ENCODE measurements around the gene OTOS. TPM values are rescaled to one million over a fixed set of nuclear protein-coding genes. Genes with fewer than 3 reads are reported as not detected.

The OTOS gene
- total and polyA plus RNA-seq, 2 experiments from 2014 or later = not detected

DNA sequence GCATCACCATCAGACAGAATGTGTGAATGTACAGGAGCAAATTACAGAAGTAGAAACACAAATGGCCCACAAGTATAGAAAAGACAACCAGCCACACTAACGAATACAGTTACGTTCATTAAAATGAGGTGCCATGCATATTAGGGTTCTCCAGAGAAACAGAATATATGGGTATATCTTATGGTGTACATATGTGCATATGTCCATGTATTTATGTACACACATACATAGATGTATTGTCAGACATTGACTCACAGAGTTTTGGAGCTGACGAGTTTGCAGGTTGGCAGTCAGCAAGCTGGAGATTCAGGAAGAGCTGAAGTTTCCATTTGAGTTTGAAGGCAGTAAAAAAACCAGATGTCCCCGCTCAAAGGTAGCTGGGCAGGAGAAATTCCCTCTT, 37.3 kb downstream of the OTOS start:
- Histone ChIP-seq H3K4me1 (ENCODE audit: insufficient read depth) (no peaks in the 10 kb centered on the region), H3K4me2 (ENCODE audit: unreplicated experiment) (no peak overlapping the region), H3K36me3 (ENCODE audit: low read depth) (no peaks in the 10 kb centered on the region), H3K9me3 (ENCODE audit: low read depth) (no peaks in the 10 kb centered on the region), H3K27ac (no peak overlapping the region), H3F3A (ENCODE audit: insufficient read depth) (no peaks in the 10 kb centered on the region), H3K4me3 (no peak overlapping the region), H4K20me1 (ENCODE audit: insufficient read depth) (no peaks in the 10 kb centered on the region), H2AFZ (no peak overlapping the region), H3K9ac (no peak overlapping the region), H3K9me2 (ENCODE audit: insufficient read depth) (no peaks in the 10 kb centered on the region), H3K27me3 (replicated peaks; ENCODE audit: insufficient read depth) (peaks cover 9% of the 10 kb centered on the region), H3K79me2 (ENCODE audit: insufficient read depth) (no peaks in the 10 kb centered on the region)
- TF ChIP-seq EZH2phosphoT487 (IDR thresholded peaks at IDR 0.05; ENCODE audit: insufficient read depth, low read depth) (no peak), EZH2 (IDR thresholded peaks at IDR 0.05; ENCODE audit: insufficient read depth, poor library complexity, severe bottlenecking) (no peak)
- in situ Hi-C loops (cut with MboI) = no loop called here
- no peak for DNase-seq
- WGBS, 2 experiments (ENCODE audit: low coverage in 1 of 2, low lambda C conversion rate in 2 of 2, missing lambda C conversion rate in 2 of 2) = 35 to 45% methylated on average over 4 of the region's 4 CpGs

DNA sequence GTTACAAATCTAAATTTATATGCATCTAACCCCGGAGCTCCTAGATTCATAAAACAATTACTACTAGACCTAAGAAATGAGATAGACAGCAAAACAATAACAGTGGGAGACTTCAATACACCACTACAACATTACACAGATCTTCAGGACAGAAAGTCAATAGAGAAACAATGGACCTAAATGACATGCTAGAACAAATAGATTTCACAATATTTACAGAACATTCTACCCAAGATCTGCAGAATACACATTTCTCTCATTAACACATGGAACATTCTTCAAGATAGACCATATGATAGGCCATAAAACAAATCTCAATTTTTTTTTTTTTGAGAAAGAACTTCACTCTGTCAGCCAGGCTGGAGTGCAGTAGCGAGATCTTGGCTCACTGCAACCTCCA, 42.1 kb downstream of the OTOS start:
- H3K9me2 ChIP-seq (ENCODE audit: insufficient read depth) = no peaks in the 10 kb centered on the region
- DNase-seq = no peak
- no peaks in the 10 kb centered on the region for H4K20me1 ChIP-seq (ENCODE audit: insufficient read depth)
- H2AFZ ChIP-seq = no peak overlapping the region
- TF ChIP-seq EZH2phosphoT487 (IDR thresholded peaks at IDR 0.05; ENCODE audit: insufficient read depth, low read depth) = no peak
- TF ChIP-seq EZH2 (IDR thresholded peaks at IDR 0.05; ENCODE audit: insufficient read depth, poor library complexity, severe bottlenecking) = no peak
- H3K4me1 ChIP-seq (ENCODE audit: insufficient read depth) = no peaks in the 10 kb centered on the region
- no peaks in the 10 kb centered on the region for H3K79me2 ChIP-seq (ENCODE audit: insufficient read depth)
- H3K4me3 ChIP-seq = no peak overlapping the region
- 0 to 4% methylated on average over 2 of the region's 2 CpGs for WGBS, 2 experiments (ENCODE audit: low coverage in 1 of 2, low lambda C conversion rate in 2 of 2, missing lambda C conversion rate in 2 of 2)
- no peak overlapping the region for H3K4me2 ChIP-seq (ENCODE audit: unreplicated experiment)
- in situ Hi-C loops (cut with MboI) = no loop called here
- H3K36me3 ChIP-seq (ENCODE audit: low read depth) = no peaks in the 10 kb centered on the region
- H3K27me3 ChIP-seq (replicated peaks; ENCODE audit: insufficient read depth) = peaks cover 36% of the 10 kb centered on the region
- no peaks in the 10 kb centered on the region for H3F3A ChIP-seq (ENCODE audit: insufficient read depth)
- H3K9ac ChIP-seq = no peak overlapping the region
- H3K9me3 ChIP-seq (ENCODE audit: low read depth) = no peaks in the 10 kb centered on the region
- no peak overlapping the region for H3K27ac ChIP-seq

DNA sequence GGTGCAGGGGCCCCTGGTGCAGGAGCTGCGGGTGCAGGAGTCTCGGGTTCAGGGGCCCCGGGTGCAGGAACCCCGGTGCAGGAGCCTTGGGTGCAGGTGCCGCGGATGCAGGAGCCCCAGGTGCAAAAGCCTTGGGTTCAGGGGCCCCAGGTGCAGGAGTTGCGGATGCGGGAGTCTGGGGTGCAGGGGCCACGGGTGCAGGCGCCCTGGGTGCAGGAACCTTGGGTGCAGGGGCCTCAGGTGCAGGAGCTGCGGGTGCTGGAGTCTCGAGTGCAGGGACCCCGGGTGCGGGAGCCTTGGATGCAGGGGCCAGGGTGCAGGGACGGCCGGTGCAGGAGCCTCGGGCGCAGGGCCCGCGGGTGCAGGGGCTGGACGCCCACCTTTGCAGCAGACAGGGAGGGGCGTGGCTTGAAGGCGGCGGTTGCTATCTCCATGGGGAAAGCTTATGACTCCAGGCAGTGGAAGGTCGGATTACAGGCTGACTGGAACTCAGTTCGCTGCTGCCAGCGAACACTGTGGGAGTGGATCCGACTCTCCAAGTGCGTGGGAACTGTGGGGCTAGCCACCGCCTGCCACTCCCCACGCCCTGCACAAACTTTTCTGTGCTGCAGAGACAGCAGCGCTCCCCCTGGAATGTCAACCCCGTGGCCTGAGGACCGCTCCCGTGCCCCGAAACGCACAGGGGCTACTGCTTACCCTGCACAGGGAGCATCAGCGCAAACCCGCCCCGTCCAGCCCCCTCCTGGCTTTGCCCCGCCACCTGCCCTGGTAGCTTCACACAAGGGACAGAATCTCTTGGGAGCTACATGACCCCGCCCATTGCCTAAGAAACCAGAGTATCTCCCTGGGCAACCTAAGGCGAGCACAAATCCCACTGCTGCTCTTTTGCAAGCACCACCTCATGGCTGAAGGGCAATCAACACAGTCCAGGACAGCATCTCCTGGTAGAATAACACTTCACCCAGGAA, 44.6 kb downstream of the OTOS start:
- H3K4me2 ChIP-seq (ENCODE audit: unreplicated experiment) = no peak overlapping the region
- no peaks in the 10 kb centered on the region for H3K4me1 ChIP-seq (ENCODE audit: insufficient read depth)
- no peak overlapping the region for H3K27ac ChIP-seq
- no peaks in the 10 kb centered on the region for H3K79me2 ChIP-seq (ENCODE audit: insufficient read depth)
- DNase-seq = peak; percentile 3
- H4K20me1 ChIP-seq (ENCODE audit: insufficient read depth) = no peaks in the 10 kb centered on the region
- H3F3A ChIP-seq (ENCODE audit: insufficient read depth) = no peaks in the 10 kb centered on the region
- no peak overlapping the region for H3K4me3 ChIP-seq
- H3K9me3 ChIP-seq (ENCODE audit: low read depth) = no peaks in the 10 kb centered on the region
- no peaks in the 10 kb centered on the region for H3K9me2 ChIP-seq (ENCODE audit: insufficient read depth)
- WGBS, 2 experiments (ENCODE audit: low coverage in 1 of 2, low lambda C conversion rate in 2 of 2, missing lambda C conversion rate in 2 of 2) = 3 to 7% methylated on average over 28 to 33 of the region's 43 CpGs
- no peak overlapping the region for H2AFZ ChIP-seq
- TF ChIP-seq EZH2 (IDR thresholded peaks at IDR 0.05; ENCODE audit: insufficient read depth, poor library complexity, severe bottlenecking) (no peak), EZH2phosphoT487 (IDR thresholded peaks at IDR 0.05; ENCODE audit: insufficient read depth, low read depth) (0 out of 2 replicates have a peak, but pooled peaks have one; percentile 3)
- no peak overlapping the region for H3K9ac ChIP-seq
- peaks cover 39% of the 10 kb centered on the region for H3K27me3 ChIP-seq (replicated peaks; ENCODE audit: insufficient read depth)
- in situ Hi-C loops (cut with MboI) = no loop called here
- H3K36me3 ChIP-seq (ENCODE audit: low read depth) = no peaks in the 10 kb centered on the region

DNA sequence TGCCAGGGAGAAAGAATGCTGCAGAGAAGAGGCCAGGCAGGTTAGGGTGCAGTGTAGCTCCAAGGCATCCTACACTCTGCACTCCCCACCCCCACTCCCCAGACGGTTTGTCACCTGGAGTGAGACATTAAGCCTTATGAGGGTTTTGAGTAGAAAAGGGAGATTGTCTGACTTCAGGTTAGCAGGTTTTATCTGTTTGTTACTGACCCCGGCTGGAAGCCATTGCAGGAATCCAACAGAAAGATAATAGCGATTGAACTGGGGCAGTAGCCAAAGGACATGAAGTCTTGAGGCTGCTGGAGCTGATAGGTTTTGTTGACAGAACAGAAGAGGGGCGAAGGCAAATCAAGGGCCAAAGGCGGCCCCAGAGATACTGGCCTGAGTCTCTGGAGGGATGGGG, 51.2 kb downstream of the OTOS start:
- Histone ChIP-seq H3K4me2 (ENCODE audit: unreplicated experiment) (no peak overlapping the region), H3K79me2 (ENCODE audit: insufficient read depth) (no peaks in the 10 kb centered on the region), H3F3A (ENCODE audit: insufficient read depth) (no peaks in the 10 kb centered on the region), H3K4me1 (ENCODE audit: insufficient read depth) (no peaks in the 10 kb centered on the region), H3K9me3 (ENCODE audit: low read depth) (peaks cover 6% of the 10 kb centered on the region), H2AFZ (no peak overlapping the region), H3K27me3 (replicated peaks; ENCODE audit: insufficient read depth) (peaks cover 12% of the 10 kb centered on the region), H3K9me2 (ENCODE audit: insufficient read depth) (no peaks in the 10 kb centered on the region), H3K9ac (no peak overlapping the region), H4K20me1 (ENCODE audit: insufficient read depth) (no peaks in the 10 kb centered on the region), H3K27ac (no peak overlapping the region), H3K4me3 (no peak overlapping the region), H3K36me3 (ENCODE audit: low read depth) (no peaks in the 10 kb centered on the region)
- TF ChIP-seq EZH2phosphoT487 (IDR thresholded peaks at IDR 0.05; ENCODE audit: insufficient read depth, low read depth) (no peak), EZH2 (IDR thresholded peaks at IDR 0.05; ENCODE audit: insufficient read depth, poor library complexity, severe bottlenecking) (no peak)
- in situ Hi-C loops (cut with MboI) = no loop called here
- no peak for DNase-seq
- 34 to 44% methylated on average over 5 of the region's 5 CpGs for WGBS, 2 experiments (ENCODE audit: low coverage in 1 of 2, low lambda C conversion rate in 2 of 2, missing lambda C conversion rate in 2 of 2)

Other genes with a start within 250 kb of the OTOS start
- 154 and 207 TPM in 2 replicates for gene NDUFA10, start 115.3 kb downstream of the OTOS start, total RNA-seq (2014; rRNA removed; shearing (Covaris generic))
- 136 and 148 TPM in 2 replicates for gene NDUFA10, start 115.3 kb downstream of the OTOS start, polyA plus RNA-seq (2016; fragmentation: Nextera tagmentation; extraction: Ambion mirVana)
- gene OR6B2, start 110.2 kb downstream of the OTOS start, total RNA-seq (2014; rRNA removed; shearing (Covaris generic)) = not detected in 2 replicates
- gene OR6B2, start 110.2 kb downstream of the OTOS start, polyA plus RNA-seq (2016; fragmentation: Nextera tagmentation; extraction: Ambion mirVana) = not detected in 2 replicates
- gene OR6B3, start 87.1 kb downstream of the OTOS start, total RNA-seq (2014; rRNA removed; shearing (Covaris generic)) = not detected in 2 replicates
- not detected in 2 replicates for gene OR6B3, start 87.1 kb downstream of the OTOS start, polyA plus RNA-seq (2016; fragmentation: Nextera tagmentation; extraction: Ambion mirVana)
- 114 and 255 TPM in 2 replicates for gene COPS9, start 4.4 kb downstream of the OTOS start, total RNA-seq (2014; rRNA removed; shearing (Covaris generic))
- 340 and 350 TPM in 2 replicates for gene COPS9, start 4.4 kb downstream of the OTOS start, polyA plus RNA-seq (2016; fragmentation: Nextera tagmentation; extraction: Ambion mirVana)